HepG2 (cell line): ENCODE results near the gene SH3BGRL2. TPM values are rescaled to one million over a fixed set of nuclear protein-coding genes. Genes with fewer than 3 reads are reported as not detected.
A peak's percentile ranks its signal among the peaks of the same experiment; 100 is the strongest.

ENCODE experiments used
- ATF1 ChIP-seq: IDR thresholded peaks from 2 replicates; pipeline ENCODE4 v1.6.1; 2016; ENCODE audit warnings: mild to moderate bottlenecking, control low read depth
- BRCA1 ChIP-seq: sonication (generic); formaldehyde crosslinking; IDR thresholded peaks from 2 replicates; pipeline ENCODE4 v1.4.0; 2020; ENCODE audit warnings: missing genetic modification reagents
- CSRNP2 ChIP-seq: sonication (generic); formaldehyde crosslinking; conservative IDR thresholded peaks from 2 replicates; pipeline ENCODE4 v1.8.0; 2022; ENCODE audit warnings: low read depth, missing genetic modification reagents
- EZH2 ChIP-seq: conservative IDR thresholded peaks from 2 replicates; pipeline ENCODE4 v1.6.1; 2012; ENCODE audit warnings: mild to moderate bottlenecking, low read depth, low read length, moderate library complexity
- FOSL1 ChIP-seq: sonication (generic); formaldehyde crosslinking; IDR thresholded peaks from 2 replicates; pipeline ENCODE4 v1.9.0; 2021; ENCODE audit warnings: missing genetic modification reagents, borderline replicate concordance
- GMEB1 ChIP-seq: sonication (generic); formaldehyde crosslinking; IDR thresholded peaks from 2 replicates; pipeline ENCODE4 v1.5.1; 2020; ENCODE audit warnings: missing genetic modification reagents, mild to moderate bottlenecking, borderline replicate concordance
- GRHL1 ChIP-seq: sonication (generic); formaldehyde crosslinking; conservative IDR thresholded peaks from 2 replicates; pipeline ENCODE4 v1.8.0; 2022; ENCODE audit warnings: missing genetic modification reagents
- HNF1B ChIP-seq: sonication (generic); formaldehyde crosslinking; IDR thresholded peaks from 2 replicates; pipeline ENCODE4 v1.5.1; 2020; ENCODE audit warnings: mild to moderate bottlenecking, moderate library complexity, missing genetic modification reagents
- KAT8 ChIP-seq: IDR thresholded peaks from 2 replicates; pipeline ENCODE4 v1.6.1; 2016; ENCODE audit warnings: missing genetic modification reagents, missing compliant biosample characterization
- LCORL ChIP-seq, 2 experiments: fragments of 450-650 bp in 1 of 2; sonication (generic) in 1 of 2; formaldehyde crosslinking in 1 of 2; IDR thresholded peaks; 2 replicates each; pipeline versions ENCODE4 v1.5.0 to v1.6.1; 2017 to 2020; ENCODE audit warnings: antibody characterized with exemption in 1 of 2, missing genetic modification reagents in 1 of 2
- REXO4 ChIP-seq: sonication (generic); formaldehyde crosslinking; IDR thresholded peaks from 2 replicates; pipeline ENCODE4 v1.8.0; 2022; ENCODE audit warnings: missing genetic modification reagents, mild to moderate bottlenecking, borderline replicate concordance
- SIN3A ChIP-seq: IDR thresholded peaks from 2 replicates; pipeline ENCODE4 v1.6.1; 2011; ENCODE audit warnings: low read depth, mild to moderate bottlenecking, control low read depth, low read length, borderline replicate concordance
- SNAPC4 ChIP-seq: sonication (generic); formaldehyde crosslinking; IDR thresholded peaks from 2 replicates; pipeline ENCODE4 v1.4.0; 2020; ENCODE audit warnings: mild to moderate bottlenecking, missing genetic modification reagents
- TBX2 ChIP-seq: sonication (generic); formaldehyde crosslinking; IDR thresholded peaks from 2 replicates; pipeline ENCODE4 v1.5.0; 2020; ENCODE audit warnings: missing genetic modification reagents, mild to moderate bottlenecking, borderline replicate concordance
- ZNF335 ChIP-seq: sonication (generic); formaldehyde crosslinking; IDR thresholded peaks from 2 replicates; pipeline ENCODE4 v1.4.0; 2020; ENCODE audit warnings: missing genetic modification reagents
- ZNF34 ChIP-seq: sonication (generic); formaldehyde crosslinking; IDR thresholded peaks from 2 replicates; pipeline ENCODE4 v1.4.0; 2020; ENCODE audit warnings: mild to moderate bottlenecking, missing genetic modification reagents, borderline replicate concordance
- ZNF790 ChIP-seq: sonication (generic); formaldehyde crosslinking; IDR thresholded peaks from 2 replicates; pipeline ENCODE4 v1.8.0; 2022; ENCODE audit warnings: missing genetic modification reagents, mild to moderate bottlenecking, borderline replicate concordance
- ZNF891 ChIP-seq: sonication (generic); formaldehyde crosslinking; IDR thresholded peaks from 2 replicates; pipeline ENCODE4 v1.5.0; 2020; ENCODE audit warnings: mild to moderate bottlenecking, missing genetic modification reagents
- polyA plus RNA-seq, 8 experiments: library from polyadenylated mRNA; depleted of rRNA in 3 of 8; stranded (reverse) in 7 of 8; unstranded in 1 of 8; fragments of >200 nt; fragmentation: Illumina TruSeq in 4 of 8; extraction: Trizol in 4 of 8; gene quantifications; 2 replicates each; pipeline versions ENCODE4 v1.2.1 to v1.2.3, GENCODE V29; 2011 to 2016; ENCODE audit warnings: low read depth in 4 of 8, missing spikeins in 1 of 8, mixed read lengths in 1 of 8; ENCODE audit not compliant: insufficient read depth in 1 of 8
- total RNA-seq, 5 experiments: library from RNA; depleted of rRNA; stranded (reverse); fragments of >200 nt; fragmentation: Illumina TruSeq; extraction: Trizol; gene quantifications; 2 replicates each; pipeline ENCODE4 v1.2.3, GENCODE V29; 2016; ENCODE audit warnings: low read depth in 1 of 5

Gene SH3BGRL2
- total and polyA plus RNA-seq, 2 of the 13 experiments (the other 11 are each of a cell fraction or from before 2014, with no cell fraction given), result 10.9 to 28.8 TPM

GRCh38 chr6:79604583-79605037 lies 26.5 kb upstream of the SH3BGRL2 start (continued):
- TF ChIP-seq SNAPC4 (CRISPR knock-in tag) (no peak), EZH2 (no peak), SIN3A (no peak), ZNF34 (no peak), GRHL1 (CRISPR knock-in tag) (no peak), FOSL1 (CRISPR knock-in tag) (peak; percentile 44; the same call in 1 of the 2 replicates), LCORL (IDR thresholded peaks at IDR 0.05) (peak; percentile 89), LCORL (CRISPR knock-in tag; IDR thresholded peaks at IDR 0.05) (peak; percentile 79), TBX2 (CRISPR knock-in tag) (peak; percentile 35; the same call in 1 of the 2 replicates), REXO4 (no peak), ATF1 (peak; percentile 6; the same call in 1 of the 2 replicates), ZNF335 (CRISPR knock-in tag) (no peak), CSRNP2 (CRISPR knock-in tag) (no peak), BRCA1 (no peak), ZNF790 (no peak), ZNF891 (CRISPR knock-in tag) (no peak), HNF1B (CRISPR knock-in tag) (peak; percentile 54; the same call in 1 of the 2 replicates), KAT8 (CRISPR knock-in tag) (peak; percentile 42; the same call in 1 of the 2 replicates), GMEB1 (0 out of 2 replicates have a peak, but pooled peaks have one; percentile 32)
